ENCODE results near the gene SERGEF.

Gene SERGEF

DNA sequence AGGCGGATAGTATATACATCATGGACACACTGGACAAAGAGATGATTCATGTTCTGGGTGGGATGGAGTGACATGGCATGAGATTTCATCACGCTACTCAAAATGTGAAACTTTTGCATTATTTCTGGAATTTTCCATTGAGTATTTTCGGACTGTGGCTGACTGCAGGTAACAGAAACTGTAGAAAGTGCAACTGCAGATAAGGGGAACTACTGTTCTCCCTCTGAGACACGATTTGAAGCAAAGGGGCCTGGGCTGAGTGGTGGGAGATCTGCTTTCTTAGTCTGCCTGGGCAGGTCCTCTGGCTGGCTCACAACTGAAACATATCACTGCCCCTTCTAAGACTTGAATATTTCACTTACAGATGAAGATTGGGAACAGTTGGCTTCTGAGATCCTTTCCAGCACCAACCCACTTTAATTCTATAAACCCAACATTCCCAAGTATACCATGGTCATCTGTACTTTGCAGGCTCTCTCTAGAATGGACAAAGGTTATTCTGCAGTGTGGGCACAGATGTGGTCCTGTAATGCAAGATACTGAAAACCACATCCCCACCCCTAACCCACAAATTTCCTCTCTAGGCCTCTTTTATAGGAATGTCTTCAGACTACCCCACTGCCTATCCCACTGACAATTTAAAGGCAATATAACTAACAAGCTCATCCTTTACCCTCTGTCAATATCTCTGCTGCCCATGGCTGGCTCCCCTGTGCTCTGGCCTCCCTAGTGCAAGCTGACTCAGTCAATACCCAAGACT, 157.1 kb downstream of the SERGEF start:
- TF ChIP-seq GATA3 (IDR thresholded peaks at IDR 0.05; ENCODE audit: low read depth, low read length) (no peak), GATA2 (IDR thresholded peaks at IDR 0.05; ENCODE audit: low read depth, low read length) (no peak)

DNA sequence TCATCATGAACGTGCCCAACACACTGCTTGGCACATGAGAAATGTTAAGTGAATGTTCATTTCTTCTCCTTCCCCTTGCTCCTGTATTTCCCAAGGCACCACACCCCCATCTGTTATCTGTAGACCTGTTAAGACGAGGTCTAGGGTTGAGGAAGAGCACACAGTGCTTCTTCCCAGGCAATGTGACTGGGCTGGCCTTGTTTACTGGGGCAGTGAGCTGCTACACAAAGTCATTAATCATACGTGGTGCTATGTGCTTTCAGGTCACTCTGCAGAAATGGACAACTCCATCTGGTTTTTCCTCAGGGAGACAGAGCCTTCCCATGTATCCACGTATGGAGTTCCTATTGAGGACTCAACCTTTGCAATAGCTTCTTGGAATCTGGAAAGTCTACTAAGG, 159.6 kb downstream of the SERGEF start:
- TF ChIP-seq GATA2 (IDR thresholded peaks at IDR 0.05; ENCODE audit: low read depth, low read length) (no peak), GATA3 (IDR thresholded peaks at IDR 0.05; ENCODE audit: low read depth, low read length) (no peak)

DNA sequence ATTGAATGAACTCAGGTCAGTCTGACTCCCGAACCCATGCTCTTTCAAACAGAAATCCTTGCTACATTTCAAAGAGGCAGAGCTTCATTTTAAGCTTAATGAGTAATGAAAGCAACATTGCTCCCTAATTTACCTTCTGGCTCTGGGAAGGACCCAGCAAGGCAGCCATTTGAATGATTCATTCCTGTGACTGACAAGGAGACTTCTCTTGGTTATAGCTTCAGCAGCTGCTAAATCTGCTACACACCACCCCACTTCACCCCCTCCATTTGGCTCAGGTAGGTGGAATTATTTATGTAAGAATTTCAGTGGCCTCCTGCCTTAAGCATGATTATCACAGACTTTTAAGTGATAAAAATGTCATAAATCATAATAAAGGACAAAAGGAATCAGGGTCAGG, 160.6 kb downstream of the SERGEF start:
- TF ChIP-seq GATA2 (IDR thresholded peaks at IDR 0.05; ENCODE audit: low read depth, low read length) (no peak), GATA3 (IDR thresholded peaks at IDR 0.05; ENCODE audit: low read depth, low read length) (no peak)

DNA sequence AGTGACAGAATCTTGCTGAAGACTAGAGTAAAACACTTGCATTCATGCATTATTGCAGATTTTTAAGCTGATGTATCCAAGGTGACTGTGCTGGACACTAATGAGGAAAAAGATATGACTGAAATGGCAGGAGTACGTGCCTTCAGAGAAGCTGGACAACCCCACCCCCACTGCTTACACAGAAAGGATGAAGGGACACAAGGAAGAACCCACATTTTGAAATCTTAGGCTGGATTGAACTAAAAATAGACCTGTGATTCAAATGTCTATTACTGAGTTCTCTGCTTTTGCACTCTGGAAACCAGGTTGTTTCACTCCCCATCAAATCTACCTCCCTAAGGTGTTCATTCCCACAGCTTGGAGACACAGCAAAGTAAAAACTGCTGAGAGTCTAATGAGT, 161.2 kb downstream of the SERGEF start:
- TF ChIP-seq GATA2 (IDR thresholded peaks at IDR 0.05; ENCODE audit: low read depth, low read length) (no peak), GATA3 (IDR thresholded peaks at IDR 0.05; ENCODE audit: low read depth, low read length) (no peak)

DNA sequence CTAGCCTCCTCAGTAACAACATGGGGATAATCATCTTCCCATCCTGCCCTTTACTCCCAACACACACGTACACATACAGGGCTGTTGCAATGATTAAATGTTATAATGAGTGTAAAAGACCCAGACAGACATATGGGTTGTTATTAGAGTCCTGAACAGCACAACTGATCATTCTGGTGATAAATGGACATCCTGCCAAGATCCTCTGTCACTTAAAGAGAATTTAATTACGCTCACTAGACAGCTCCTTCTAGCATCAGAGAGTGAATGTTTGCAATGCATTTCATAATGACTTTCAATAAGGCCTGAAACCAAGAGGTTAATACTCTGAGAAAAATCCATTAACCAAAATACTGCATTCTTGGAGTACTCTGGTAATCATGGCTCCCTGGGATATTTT, 162.5 kb downstream of the SERGEF start:
- TF ChIP-seq GATA3 (IDR thresholded peaks at IDR 0.05; ENCODE audit: low read depth, low read length), result peak; percentile 22; the same call in 1 of the 2 replicates
- TF ChIP-seq GATA2 (IDR thresholded peaks at IDR 0.05; ENCODE audit: low read depth, low read length), result peak; percentile 21; the same call in 1 of the 2 replicates

DNA sequence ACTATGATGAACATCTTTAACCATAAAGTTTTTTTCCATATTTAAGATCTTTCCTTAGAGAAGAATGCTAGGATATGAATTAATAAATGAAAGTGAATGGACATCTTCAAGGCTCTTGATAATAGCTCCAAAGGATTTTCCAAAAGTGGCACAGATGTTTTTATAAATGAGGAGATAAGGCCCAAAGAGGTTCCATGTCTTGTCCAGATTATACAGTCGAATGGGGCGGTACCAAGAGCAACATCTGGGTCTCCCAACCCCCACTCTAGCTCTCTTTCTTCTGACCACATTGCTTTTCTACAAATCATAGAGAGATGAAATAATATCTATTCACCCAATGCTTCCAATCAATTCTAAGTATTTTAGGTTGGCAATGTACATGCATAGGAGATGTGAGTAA, 164.1 kb downstream of the SERGEF start:
- TF ChIP-seq GATA2 (IDR thresholded peaks at IDR 0.05; ENCODE audit: low read depth, low read length), result no peak
- no peak for TF ChIP-seq GATA3 (IDR thresholded peaks at IDR 0.05; ENCODE audit: low read depth, low read length)

DNA sequence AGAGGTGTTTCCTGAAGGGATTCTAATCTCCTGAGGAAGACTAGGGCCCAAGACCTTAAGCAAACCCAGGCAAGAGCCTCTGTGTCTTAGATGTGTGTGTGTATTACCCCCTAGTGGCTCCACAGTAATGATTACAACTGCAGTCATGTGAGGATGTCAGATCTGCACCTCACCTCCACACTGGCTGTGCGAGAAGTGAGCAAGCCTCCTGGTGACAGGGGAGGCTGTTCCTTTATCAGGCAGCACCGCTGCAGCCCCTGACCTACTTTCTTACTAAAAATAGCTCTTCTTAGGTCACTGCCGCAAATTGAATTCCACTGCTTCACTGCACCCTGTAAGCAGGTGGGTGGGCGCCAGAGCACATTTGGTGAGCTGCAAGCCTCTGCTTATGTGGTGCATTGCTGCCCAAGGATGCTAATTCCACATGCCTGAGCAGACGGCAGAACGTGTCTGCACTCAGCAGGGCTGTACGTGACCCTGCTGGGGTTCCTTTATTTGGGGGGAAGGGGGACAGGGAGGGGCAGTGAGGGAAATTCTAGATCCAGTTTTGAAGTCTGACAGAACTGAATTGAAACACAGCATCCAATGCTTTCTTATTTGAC, 165.9 kb downstream of the SERGEF start:
- TF ChIP-seq GATA3 (IDR thresholded peaks at IDR 0.05; ENCODE audit: low read depth, low read length) (no peak), GATA2 (IDR thresholded peaks at IDR 0.05; ENCODE audit: low read depth, low read length) (no peak)

DNA sequence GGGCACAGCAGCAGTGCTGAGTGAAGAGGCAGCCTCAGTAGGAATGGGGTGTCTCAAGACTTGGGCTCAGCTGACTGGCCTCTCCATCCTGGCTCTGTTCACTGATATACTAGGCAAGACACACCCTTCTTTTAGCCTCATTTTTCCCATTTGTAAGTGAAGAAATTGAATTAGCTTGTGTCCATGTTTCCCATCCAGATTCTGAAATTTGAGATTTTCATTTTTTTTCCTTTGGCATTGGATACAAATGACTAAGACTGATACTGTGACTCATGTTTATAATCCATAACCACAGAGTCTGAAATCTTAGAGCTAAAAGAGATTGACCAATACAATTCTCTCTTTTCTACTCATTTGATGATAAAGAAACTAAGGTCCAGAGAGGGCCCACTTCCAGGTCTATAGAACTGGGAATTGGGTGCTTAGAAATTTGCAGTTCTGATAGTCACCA, 167.4 kb downstream of the SERGEF start:
- TF ChIP-seq GATA3 (IDR thresholded peaks at IDR 0.05; ENCODE audit: low read depth, low read length), result no peak
- no peak for TF ChIP-seq GATA2 (IDR thresholded peaks at IDR 0.05; ENCODE audit: low read depth, low read length)

DNA sequence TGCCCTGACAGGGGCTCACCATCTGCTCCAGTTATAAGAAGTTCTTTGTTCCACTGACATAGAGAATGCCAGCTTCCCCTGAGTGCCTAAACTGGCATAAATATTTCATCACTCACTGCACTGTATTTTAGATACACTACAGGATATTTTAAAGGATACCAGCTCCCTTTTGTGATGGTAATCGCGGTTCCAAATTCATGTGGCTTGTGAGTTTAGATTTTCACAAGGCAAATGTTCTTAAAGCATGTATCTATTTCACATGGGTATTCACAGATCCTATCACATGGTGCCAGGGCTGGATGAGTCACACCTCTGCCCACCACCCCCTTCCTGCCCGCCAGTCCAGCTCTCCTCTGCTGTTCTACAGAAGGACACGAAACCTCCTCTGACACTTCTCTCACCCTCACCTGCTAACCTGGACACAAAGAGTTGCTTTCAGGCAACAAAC, 172.7 kb downstream of the SERGEF start:
- TF ChIP-seq GATA3 (IDR thresholded peaks at IDR 0.05; ENCODE audit: low read depth, low read length) (no peak), GATA2 (IDR thresholded peaks at IDR 0.05; ENCODE audit: low read depth, low read length) (no peak)

DNA sequence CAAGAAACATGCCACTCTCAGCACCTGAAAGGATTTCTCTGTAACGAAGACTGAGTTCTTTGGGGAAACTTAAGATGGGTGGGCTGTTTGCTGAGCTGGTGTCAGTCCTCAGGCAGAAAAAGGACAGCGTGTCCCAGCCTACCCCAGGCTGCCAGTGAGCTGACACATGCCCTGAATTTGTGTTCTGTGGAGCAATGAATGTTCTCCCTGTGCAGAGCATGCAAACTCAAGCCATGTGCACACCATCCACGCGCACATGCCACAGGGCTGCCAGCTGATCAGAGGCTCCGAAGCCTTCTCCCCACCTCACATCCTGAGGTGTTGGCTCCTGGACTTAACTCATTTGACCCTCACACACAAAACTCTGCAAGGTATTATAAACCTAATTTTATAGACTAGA, 173.4 kb downstream of the SERGEF start:
- TF ChIP-seq GATA2 (IDR thresholded peaks at IDR 0.05; ENCODE audit: low read depth, low read length), result no peak

DNA sequence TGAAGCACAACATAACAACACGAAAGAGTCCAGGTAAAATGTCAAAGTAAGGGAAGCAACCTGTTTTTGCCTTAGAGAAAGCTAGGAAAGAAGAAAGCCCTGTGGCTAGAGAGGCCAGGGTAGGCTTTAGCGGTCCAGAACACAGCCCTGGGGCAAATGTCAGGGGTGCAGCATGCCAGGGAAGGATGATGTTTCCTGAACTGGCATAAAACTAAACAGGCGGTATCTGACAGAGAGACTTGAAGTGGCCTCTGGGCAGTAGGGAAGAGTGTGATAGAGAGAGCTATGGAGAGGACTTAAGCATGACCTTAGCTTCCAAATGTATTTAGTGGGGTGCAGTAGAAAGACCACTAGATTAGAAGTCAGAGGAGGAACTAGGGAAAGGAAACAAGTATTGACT, 174.7 kb downstream of the SERGEF start:
- TF ChIP-seq GATA3 (IDR thresholded peaks at IDR 0.05; ENCODE audit: low read depth, low read length) (no peak), GATA2 (IDR thresholded peaks at IDR 0.05; ENCODE audit: low read depth, low read length) (no peak)

DNA sequence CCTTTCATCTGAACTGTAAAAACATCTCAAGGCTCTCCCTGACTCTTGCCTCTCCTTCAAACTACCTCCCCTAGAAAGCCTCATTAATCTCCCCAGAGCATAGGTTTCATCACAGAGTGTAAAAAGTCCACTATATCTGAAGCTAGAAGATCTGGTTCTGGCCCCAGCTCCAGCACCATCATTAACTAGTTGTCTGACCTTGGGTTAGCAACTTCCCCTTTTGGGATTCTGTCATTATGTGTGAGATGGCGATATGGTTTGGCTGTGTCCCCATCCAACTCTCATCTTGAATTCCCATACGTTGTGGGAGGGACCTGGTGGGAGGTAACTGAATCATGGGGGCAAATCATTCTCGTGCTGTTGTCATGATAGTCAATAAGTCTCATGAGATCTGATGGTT, 181.0 kb downstream of the SERGEF start:
- no peak for TF ChIP-seq GATA3 (IDR thresholded peaks at IDR 0.05; ENCODE audit: low read depth, low read length)
- TF ChIP-seq GATA2 (IDR thresholded peaks at IDR 0.05; ENCODE audit: low read depth, low read length), result no peak

DNA sequence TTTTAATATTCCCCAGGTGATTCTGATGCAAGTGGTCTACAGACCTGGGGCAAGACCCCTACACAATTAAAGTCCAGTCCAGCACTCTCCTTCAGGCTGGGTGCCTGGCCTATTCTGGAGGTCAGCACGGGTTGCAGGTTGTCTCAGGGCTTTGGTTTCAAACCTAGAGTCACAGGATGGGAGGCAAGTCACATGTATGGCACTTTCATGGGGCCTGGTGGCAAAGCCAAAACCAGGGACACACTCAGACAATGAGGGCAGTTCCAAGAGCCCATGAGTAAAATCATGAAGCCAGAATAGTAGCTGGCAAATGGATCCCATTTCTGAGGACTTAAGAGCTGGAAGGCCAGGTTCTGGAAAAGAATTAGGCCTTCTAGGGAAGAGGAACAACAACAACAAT, 181.6 kb downstream of the SERGEF start:
- TF ChIP-seq GATA3 (IDR thresholded peaks at IDR 0.05; ENCODE audit: low read depth, low read length), result no peak

DNA sequence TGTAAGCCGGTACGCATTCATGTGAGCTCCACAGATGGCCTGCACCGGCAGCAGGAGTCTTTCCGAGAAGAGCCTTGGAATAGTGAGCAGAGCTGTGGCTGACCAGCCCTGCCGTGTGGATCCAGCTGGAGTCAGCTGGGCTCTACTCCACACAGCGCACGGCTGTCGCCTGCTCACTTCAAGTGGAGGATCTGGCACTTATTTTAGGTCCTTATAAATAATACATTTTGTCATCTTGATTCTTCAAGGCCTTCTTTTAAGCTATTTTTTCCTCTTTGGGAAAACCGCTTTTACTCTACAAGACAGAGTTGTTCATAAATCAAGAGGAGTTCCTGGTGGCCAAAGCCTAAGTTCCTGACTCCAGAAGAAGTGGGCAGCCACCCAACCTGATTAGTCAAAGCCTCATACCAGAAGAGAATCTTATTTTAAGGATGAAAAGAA, 184.5 kb downstream of the SERGEF start:
- no peak for TF ChIP-seq GATA3 (IDR thresholded peaks at IDR 0.05; ENCODE audit: low read depth, low read length)
- no peak for TF ChIP-seq GATA2 (IDR thresholded peaks at IDR 0.05; ENCODE audit: low read depth, low read length)

DNA sequence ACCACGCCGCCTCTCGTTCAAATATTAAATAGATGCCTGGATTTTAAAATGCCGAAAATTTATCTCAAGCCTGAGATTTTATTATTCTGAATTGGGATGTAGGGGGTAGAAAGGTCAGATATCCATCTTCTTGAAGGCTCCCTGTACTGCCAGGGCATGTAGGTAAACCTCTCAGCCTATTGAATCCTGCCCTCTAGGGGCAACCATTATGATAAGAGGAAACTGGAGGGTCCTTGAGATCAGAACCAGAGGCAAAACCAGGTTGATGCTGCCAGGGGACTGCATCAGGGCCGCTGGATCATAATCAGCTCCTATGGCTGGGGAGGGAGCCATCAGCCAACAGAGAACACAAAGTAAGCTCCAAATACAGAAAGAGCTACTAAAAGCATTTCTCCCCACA, 185.8 kb downstream of the SERGEF start:
- TF ChIP-seq GATA3 (IDR thresholded peaks at IDR 0.05; ENCODE audit: low read depth, low read length), result no peak
- TF ChIP-seq GATA2 (IDR thresholded peaks at IDR 0.05; ENCODE audit: low read depth, low read length), result no peak

Measured in SH-SY5Y (cell line).